Osteoblast (primary cell): ENCODE results near the gene ATP8B3. TPM values are rescaled to one million over a fixed set of nuclear protein-coding genes. Genes with fewer than 3 reads are reported as not detected.
"Not testable (repeated sequence)": the region's sequence is repeated elsewhere in the genome, so short reads cannot be mapped to it uniquely, and the experiment has no call there.

Experiments
- DNase-seq: peaks from one replicate; pipeline ENCODE4 v3.0.0; 2011; ENCODE audit warnings: low spot score, mixed read lengths; ENCODE audit not compliant: insufficient read length; ENCODE audit errors: missing footprints
- H2AFZ ChIP-seq: 2 replicates; pipeline ENCODE4 v1.6.0; 2011; ENCODE audit warnings: mild to moderate bottlenecking, low read length
- H3K27ac ChIP-seq: 2 replicates; pipeline ENCODE4 v1.5.1; 2011; ENCODE audit warnings: mild to moderate bottlenecking, low read depth, low read length, moderate library complexity
- H3K27me3 ChIP-seq: 2 replicates; pipeline ENCODE4 v1.6.0; 2012; ENCODE audit warnings: mild to moderate bottlenecking, control low read depth, inconsistent platforms, low read length, moderate library complexity; ENCODE audit not compliant: insufficient read depth
- H3K36me3 ChIP-seq: 2 replicates; pipeline ENCODE4 v1.5.1; 2011; ENCODE audit warnings: mild to moderate bottlenecking, low read length, control low read depth, moderate library complexity; ENCODE audit not compliant: insufficient read depth
- H3K4me1 ChIP-seq: 2 replicates; pipeline ENCODE4 v1.5.1; 2011; ENCODE audit warnings: mild to moderate bottlenecking, low read length, control low read depth, moderate library complexity; ENCODE audit not compliant: insufficient read depth
- H3K4me2 ChIP-seq: 2 replicates; pipeline ENCODE4 v1.6.0; 2011; ENCODE audit warnings: mild to moderate bottlenecking, low read length; ENCODE audit not compliant: insufficient read depth
- H3K4me3 ChIP-seq: fragments of 200-600 bp; sonication (generic); 3 replicates; pipeline ENCODE4 v1.5.1; 2012; ENCODE audit warnings: mild to moderate bottlenecking, low read length, inconsistent platforms; ENCODE audit not compliant: insufficient read depth
- H3K79me2 ChIP-seq: 2 replicates; pipeline ENCODE4 v1.6.0; 2012; ENCODE audit warnings: mild to moderate bottlenecking, low read length, control low read depth, inconsistent platforms; ENCODE audit not compliant: insufficient read depth
- H3K9me3 ChIP-seq: 2 replicates; pipeline ENCODE4 v1.5.1; 2011; ENCODE audit warnings: low read depth, low read length, control low read depth
- H4K20me1 ChIP-seq: 2 replicates; pipeline ENCODE4 v1.6.0; 2012; ENCODE audit warnings: mild to moderate bottlenecking, low read length, control low read depth; ENCODE audit not compliant: insufficient read depth
- total RNA-seq: library from RNA; depleted of rRNA; stranded (reverse); fragments of >200 nt; gene quantifications from 2 replicates; pipeline ENCODE4 v1.2.3, GENCODE V29; 2012
- TF ChIP-seq, protein P1 (sequence below): IDR thresholded peaks from 2 replicates; pipeline ENCODE4 v1.5.1; 2011; ENCODE audit warnings: mild to moderate bottlenecking, low read depth, low read length, moderate library complexity; ENCODE audit errors: extremely low read depth

The ATP8B3 gene
- total RNA-seq, 1 donor = 0.72 TPM

DNA sequence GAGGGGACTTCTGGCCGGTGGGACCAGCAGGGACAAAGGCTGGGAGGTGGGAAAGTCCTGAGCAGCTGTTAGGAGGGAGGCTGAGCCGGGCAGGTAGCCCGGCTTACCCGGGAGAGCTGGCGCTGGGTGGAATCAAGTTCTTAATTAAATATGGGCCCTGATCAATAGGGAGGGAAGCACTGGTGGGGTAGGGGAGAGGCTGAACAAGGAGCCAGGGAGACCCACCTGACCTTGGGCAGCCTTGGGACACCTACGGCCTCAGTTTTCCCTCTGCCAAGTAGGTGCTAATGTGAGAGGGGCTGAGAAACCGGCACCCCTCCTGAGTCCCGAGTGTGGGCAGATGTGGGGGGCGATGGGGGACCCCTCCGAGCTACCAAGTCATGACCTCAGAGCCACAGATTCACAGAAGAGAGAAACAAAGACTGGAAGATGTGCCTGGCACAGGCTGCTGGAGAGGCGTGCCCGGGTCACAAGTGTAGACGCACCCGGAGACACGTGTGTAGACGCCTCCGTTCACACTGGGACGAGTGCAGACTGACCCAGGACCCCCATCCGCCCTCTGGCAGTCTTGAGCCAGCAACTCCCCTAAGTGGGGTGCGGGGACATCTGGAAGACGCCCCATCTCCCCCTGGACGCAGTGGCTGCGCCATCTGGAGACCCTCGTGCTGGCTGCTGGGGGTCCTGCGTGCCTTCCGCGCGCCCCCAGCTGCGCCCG lies 50.4 kb downstream of the ATP8B3 start:
- Histone ChIP-seq H3K4me2 (no peak overlapping the region), H3K27ac (no peak overlapping the region), H2AFZ (no peak overlapping the region), H3K36me3 (no peaks in the 10 kb centered on the region), H3K4me3 (no peak overlapping the region), H3K27me3 (peaks cover 97% of the 10 kb centered on the region), H3K9me3 (no peaks in the 10 kb centered on the region), H3K4me1 (no peaks in the 10 kb centered on the region), H4K20me1 (no peaks in the 10 kb centered on the region), H3K79me2 (no peaks in the 10 kb centered on the region)
- TF ChIP-seq, protein P1, sequence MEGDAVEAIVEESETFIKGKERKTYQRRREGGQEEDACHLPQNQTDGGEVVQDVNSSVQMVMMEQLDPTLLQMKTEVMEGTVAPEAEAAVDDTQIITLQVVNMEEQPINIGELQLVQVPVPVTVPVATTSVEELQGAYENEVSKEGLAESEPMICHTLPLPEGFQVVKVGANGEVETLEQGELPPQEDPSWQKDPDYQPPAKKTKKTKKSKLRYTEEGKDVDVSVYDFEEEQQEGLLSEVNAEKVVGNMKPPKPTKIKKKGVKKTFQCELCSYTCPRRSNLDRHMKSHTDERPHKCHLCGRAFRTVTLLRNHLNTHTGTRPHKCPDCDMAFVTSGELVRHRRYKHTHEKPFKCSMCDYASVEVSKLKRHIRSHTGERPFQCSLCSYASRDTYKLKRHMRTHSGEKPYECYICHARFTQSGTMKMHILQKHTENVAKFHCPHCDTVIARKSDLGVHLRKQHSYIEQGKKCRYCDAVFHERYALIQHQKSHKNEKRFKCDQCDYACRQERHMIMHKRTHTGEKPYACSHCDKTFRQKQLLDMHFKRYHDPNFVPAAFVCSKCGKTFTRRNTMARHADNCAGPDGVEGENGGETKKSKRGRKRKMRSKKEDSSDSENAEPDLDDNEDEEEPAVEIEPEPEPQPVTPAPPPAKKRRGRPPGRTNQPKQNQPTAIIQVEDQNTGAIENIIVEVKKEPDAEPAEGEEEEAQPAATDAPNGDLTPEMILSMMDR = no peak
- DNase-seq = no peak

DNA sequence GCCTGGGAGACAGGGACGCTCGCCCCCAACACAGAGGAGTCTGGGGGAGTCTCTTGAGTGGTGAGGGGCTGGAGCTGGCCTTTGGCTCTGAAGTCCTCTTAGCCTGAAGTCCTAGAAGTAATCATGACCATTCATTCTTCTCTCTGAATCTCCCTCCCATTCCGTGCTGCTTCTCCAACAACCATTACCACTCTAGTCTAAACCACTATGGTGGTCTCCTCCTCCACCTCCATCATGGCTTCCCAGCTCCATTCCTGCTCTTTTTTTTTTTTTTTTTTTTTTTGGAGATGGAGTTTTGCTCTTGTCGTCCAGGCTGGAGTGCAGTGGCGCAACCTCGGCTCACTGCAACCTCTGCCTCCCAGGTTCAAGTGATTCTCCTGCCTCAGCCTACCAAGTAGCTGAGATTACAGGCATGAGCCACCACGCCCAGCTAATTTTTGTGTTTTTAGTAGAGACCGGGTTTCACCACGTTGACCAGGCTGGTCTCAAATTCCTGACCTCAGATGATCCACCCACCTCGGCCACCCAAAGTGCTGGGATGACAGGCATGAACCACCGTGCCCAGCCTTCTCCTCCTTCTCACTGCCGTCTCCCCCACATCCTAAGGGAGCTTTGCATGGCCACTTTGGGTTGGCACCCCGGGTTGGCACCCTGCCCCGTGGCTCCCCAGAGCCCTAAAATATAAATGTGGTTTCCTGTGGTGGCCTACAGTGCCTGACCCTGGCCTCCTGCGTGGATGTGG lies 51.1 kb downstream of the ATP8B3 start:
- not testable (repeated sequence) for H3K36me3 ChIP-seq, H3K4me2 ChIP-seq, H3K4me1 ChIP-seq, H2AFZ ChIP-seq, H3K9me3 ChIP-seq, DNase-seq, H3K79me2 ChIP-seq, H4K20me1 ChIP-seq, H3K4me3 ChIP-seq, H3K27ac ChIP-seq
- H3K27me3 ChIP-seq = peaks cover 96% of the 10 kb centered on the region

DNA sequence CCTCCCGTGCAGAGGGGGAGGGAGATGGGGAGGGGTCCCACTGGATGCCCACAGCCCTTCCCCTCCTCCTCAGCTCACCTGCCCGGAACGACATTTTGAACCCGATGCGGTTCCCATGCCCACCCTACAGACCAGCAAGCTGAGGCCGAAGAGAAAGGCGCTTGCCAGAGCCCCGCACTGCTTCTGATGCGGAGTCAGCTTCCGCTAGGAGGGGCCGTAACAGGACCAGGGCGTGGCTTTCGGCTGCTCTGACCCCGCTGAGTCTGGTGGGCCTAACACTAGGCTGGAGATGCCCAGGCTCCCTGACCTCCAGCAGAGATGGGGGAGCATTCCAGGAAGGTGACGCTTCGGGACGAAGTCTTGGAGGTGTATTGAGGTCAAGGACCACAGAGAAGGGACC lies 52.1 kb downstream of the ATP8B3 start:
- TF ChIP-seq, protein P1 = no peak
- peaks cover 96% of the 10 kb centered on the region for H3K27me3 ChIP-seq

DNA sequence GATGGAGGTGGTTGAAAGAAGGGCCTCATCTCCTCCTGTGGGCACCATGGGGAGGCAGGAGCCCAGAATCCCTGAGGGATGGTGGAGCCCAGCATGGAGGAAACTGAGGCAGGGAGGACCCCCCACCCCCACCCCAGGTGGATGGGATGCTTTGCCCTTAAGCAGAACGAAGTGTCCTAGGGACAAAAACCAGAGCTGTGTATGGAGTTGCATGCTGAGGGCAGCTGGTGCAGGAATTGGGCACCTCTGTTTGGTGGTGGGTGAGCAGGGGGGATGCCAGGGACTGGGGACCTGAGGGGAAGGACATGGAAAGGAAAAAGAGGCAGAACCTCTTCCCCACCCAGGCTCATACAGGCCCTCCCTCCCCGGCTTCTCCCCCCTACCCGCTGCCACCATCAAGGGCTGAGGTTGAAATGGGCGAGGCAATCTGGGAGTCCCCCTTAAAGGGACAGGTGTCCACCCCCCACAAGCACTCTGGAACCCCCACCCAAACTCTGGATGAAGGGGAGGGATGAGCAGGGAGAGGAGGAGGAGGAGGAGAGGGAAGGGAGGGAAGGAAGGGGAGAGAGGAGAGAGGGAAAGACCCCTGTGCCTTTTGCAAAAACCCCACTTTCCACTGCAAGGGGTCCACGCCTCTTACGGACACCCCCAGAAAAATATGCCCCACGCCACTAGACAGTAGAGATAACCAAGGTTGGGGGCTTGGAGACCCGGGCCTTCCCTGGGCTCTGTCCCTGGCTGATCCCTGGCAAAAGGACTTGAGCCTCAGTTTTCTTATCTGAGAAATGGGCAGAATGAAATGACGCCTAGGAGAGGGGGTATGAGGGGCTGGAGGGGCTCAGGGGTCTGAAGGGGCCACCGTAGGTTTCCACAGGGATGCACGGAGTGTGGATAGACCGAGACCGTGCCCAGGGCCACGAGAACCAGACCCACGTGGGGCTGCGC lies 52.8 kb downstream of the ATP8B3 start:
- no peaks in the 10 kb centered on the region for H3K79me2 ChIP-seq

More for the DNA sequence above, 52.1 kb downstream of the ATP8B3 start:
- Histone ChIP-seq H3K9me3 (no peaks in the 10 kb centered on the region), H3K4me3 (no peak overlapping the region), H3K4me2 (no peak overlapping the region), H4K20me1 (no peaks in the 10 kb centered on the region), H3K79me2 (no peaks in the 10 kb centered on the region), H3K4me1 (no peaks in the 10 kb centered on the region), H3K27ac (no peak overlapping the region), H3K36me3 (no peaks in the 10 kb centered on the region), H2AFZ (no peak overlapping the region)
- no peak for DNase-seq

More for the DNA sequence above, 52.8 kb downstream of the ATP8B3 start:
- Histone ChIP-seq H3K27me3 (peaks cover 95% of the 10 kb centered on the region), H3K36me3 (no peaks in the 10 kb centered on the region), H4K20me1 (no peaks in the 10 kb centered on the region), H2AFZ (no peak overlapping the region), H3K4me3 (no peak overlapping the region), H3K4me2 (no peak overlapping the region), H3K4me1 (no peaks in the 10 kb centered on the region), H3K27ac (no peak overlapping the region), H3K9me3 (no peaks in the 10 kb centered on the region)
- DNase-seq = no peak
- TF ChIP-seq, protein P1 = no peak
